OCI-LY3 (cell line): ENCODE measurements around the gene PRADC1.

Experiments
- EZH2phosphoT487 ChIP-seq: fragments of 200-600 bp; shearing (Covaris generic); IDR thresholded peaks from 2 replicates; pipeline ENCODE4 v1.6.1; 2018; ENCODE audit warnings: antibody characterized with exemption, mixed run types, low read depth
- TF ChIP-seq, protein P1 (sequence below): fragments of 200-600, 300-600 bp; sonication (generic); IDR thresholded peaks from 2 replicates; pipeline ENCODE4 v1.5.1; 2014; ENCODE audit warnings: antibody characterized with exemption, low read length, low read depth

DNA sequence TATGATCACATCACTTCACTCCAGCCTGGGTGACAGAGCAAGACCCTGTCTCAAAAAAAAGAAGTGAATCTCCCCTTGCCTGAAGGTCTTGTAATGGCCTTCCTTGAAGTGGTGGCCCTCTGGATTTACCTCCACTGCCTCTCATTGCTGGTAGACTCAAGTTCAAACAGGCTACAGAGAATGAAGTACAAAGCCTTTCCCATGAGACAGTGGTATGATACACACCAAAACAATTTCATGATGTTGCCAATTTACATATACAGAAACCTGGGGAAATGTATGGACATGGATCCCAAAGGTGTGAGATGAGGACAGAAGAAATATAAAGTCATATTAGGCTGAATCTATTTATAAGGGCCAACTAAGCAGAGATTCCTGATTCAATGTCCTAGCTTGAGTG, 35.5 kb downstream of the PRADC1 start:
- TF ChIP-seq, protein P1, sequence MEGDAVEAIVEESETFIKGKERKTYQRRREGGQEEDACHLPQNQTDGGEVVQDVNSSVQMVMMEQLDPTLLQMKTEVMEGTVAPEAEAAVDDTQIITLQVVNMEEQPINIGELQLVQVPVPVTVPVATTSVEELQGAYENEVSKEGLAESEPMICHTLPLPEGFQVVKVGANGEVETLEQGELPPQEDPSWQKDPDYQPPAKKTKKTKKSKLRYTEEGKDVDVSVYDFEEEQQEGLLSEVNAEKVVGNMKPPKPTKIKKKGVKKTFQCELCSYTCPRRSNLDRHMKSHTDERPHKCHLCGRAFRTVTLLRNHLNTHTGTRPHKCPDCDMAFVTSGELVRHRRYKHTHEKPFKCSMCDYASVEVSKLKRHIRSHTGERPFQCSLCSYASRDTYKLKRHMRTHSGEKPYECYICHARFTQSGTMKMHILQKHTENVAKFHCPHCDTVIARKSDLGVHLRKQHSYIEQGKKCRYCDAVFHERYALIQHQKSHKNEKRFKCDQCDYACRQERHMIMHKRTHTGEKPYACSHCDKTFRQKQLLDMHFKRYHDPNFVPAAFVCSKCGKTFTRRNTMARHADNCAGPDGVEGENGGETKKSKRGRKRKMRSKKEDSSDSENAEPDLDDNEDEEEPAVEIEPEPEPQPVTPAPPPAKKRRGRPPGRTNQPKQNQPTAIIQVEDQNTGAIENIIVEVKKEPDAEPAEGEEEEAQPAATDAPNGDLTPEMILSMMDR, result no peak
- TF ChIP-seq EZH2phosphoT487, result no peak
